ENCODE measurements around the gene ABCA7.

The ABCA7 gene

GRCh38 chr19:1067341-1067957, 27.5 kb downstream of the ABCA7 start:
- Histone ChIP-seq H3K4me3 (ENCODE audit: low read length) (peak overlapping the region; percentile 95), H3K36me3 (replicated peaks; ENCODE audit: low read depth, low read length) (peaks cover 15% of the 10 kb centered on the region), H4K20me1 (ENCODE audit: insufficient read depth, low read length) (no peaks in the 10 kb centered on the region), H3K79me2 (ENCODE audit: low read length) (peaks cover 31% of the 10 kb centered on the region), H3K27ac (ENCODE audit: low read length) (peak overlapping the region; percentile 77), H3K4me2 (ENCODE audit: low read length) (peak overlapping the region; percentile 98), H3K9me3 (ENCODE audit: insufficient read depth, low read length) (no peaks in the 10 kb centered on the region), H2AFZ (ENCODE audit: low read depth, low read length) (no peak overlapping the region), H3K9ac (ENCODE audit: low read length) (peak overlapping the region; percentile 93), H3K27me3 (ENCODE audit: low read depth, low read length) (no peaks in the 10 kb centered on the region), H3K4me1 (ENCODE audit: low read length) (peaks cover 25% of the 10 kb centered on the region)
- TF ChIP-seq EZH2phosphoT487 (IDR thresholded peaks at IDR 0.05; ENCODE audit: low read depth) (no peak), CTCF (IDR thresholded peaks at IDR 0.05; ENCODE audit: low read depth, low read length) (no peak)

GRCh38 chr19:1068009-1069001, 28.4 kb downstream of the ABCA7 start:
- peaks cover 14% of the 10 kb centered on the region for H3K36me3 ChIP-seq (replicated peaks; ENCODE audit: low read depth, low read length)
- H3K79me2 ChIP-seq (ENCODE audit: low read length), result peaks cover 31% of the 10 kb centered on the region
- no peaks in the 10 kb centered on the region for H3K27me3 ChIP-seq (ENCODE audit: low read depth, low read length)
- H3K4me2 ChIP-seq (ENCODE audit: low read length), result peak overlapping the region; percentile 98
- H3K4me1 ChIP-seq (ENCODE audit: low read length), result peaks cover 25% of the 10 kb centered on the region
- H3K4me3 ChIP-seq (ENCODE audit: low read length), result peak overlapping the region; percentile 95
- no peak overlapping the region; the same call in 1 of the 2 replicates for H2AFZ ChIP-seq (ENCODE audit: low read depth, low read length)
- H3K9ac ChIP-seq (ENCODE audit: low read length), result peak overlapping the region; percentile 93
- H4K20me1 ChIP-seq (ENCODE audit: insufficient read depth, low read length), result no peaks in the 10 kb centered on the region
- TF ChIP-seq CTCF (IDR thresholded peaks at IDR 0.05; ENCODE audit: low read depth, low read length) (no peak), EZH2phosphoT487 (IDR thresholded peaks at IDR 0.05; ENCODE audit: low read depth) (no peak)
- no peaks in the 10 kb centered on the region for H3K9me3 ChIP-seq (ENCODE audit: insufficient read depth, low read length)
- peak overlapping the region; percentile 77 for H3K27ac ChIP-seq (ENCODE audit: low read length)

GRCh38 chr19:1069009-1069779, 29.3 kb downstream of the ABCA7 start:
- no peaks in the 10 kb centered on the region for H3K9me3 ChIP-seq (ENCODE audit: insufficient read depth, low read length)
- no peaks in the 10 kb centered on the region for H4K20me1 ChIP-seq (ENCODE audit: insufficient read depth, low read length)
- no peak overlapping the region for H2AFZ ChIP-seq (ENCODE audit: low read depth, low read length)
- peaks cover 28% of the 10 kb centered on the region for H3K4me1 ChIP-seq (ENCODE audit: low read length)
- H3K27ac ChIP-seq (ENCODE audit: low read length), result peak overlapping the region; percentile 77
- peak overlapping the region; percentile 93 for H3K9ac ChIP-seq (ENCODE audit: low read length)
- H3K27me3 ChIP-seq (ENCODE audit: low read depth, low read length), result no peaks in the 10 kb centered on the region
- peaks cover 31% of the 10 kb centered on the region for H3K79me2 ChIP-seq (ENCODE audit: low read length)
- H3K36me3 ChIP-seq (replicated peaks; ENCODE audit: low read depth, low read length), result peaks cover 17% of the 10 kb centered on the region
- TF ChIP-seq EZH2phosphoT487 (IDR thresholded peaks at IDR 0.05; ENCODE audit: low read depth), result no peak
- TF ChIP-seq CTCF (IDR thresholded peaks at IDR 0.05; ENCODE audit: low read depth, low read length), result no peak
- H3K4me2 ChIP-seq (ENCODE audit: low read length), result peak overlapping the region; percentile 98
- H3K4me3 ChIP-seq (ENCODE audit: low read length), result peak overlapping the region; percentile 95

Data from OCI-LY3 (cell line).